Left lung (tissue), 10 donors: ENCODE measurements around the gene MYBPC1. TPM values are rescaled to one million over a fixed set of nuclear protein-coding genes. Genes with fewer than 3 reads are reported as not detected.

Source experiments
- ATAC-seq: fragments of 200-7000 bp; cut with Tn5 transposase; one replicate; pipeline ENCODE4 v1.9.1; 2020; ENCODE audit warnings: moderate library complexity
- DNase-seq, 4 donors: peaks; one replicate each; pipeline ENCODE4 v3.0.0-alpha.2; 2013 to 2020
- H3K27ac ChIP-seq, 2 donors: fragments of 200-600 bp; sonication (generic) in 1 of 2; one replicate each; pipeline versions ENCODE4 v1.5.0 to v1.8.0; 2020 to 2021
- H3K27me3 ChIP-seq, 2 donors: fragments of 200-600 bp; sonication (generic) in 1 of 2; one replicate each; pipeline versions ENCODE4 v1.5.0 to v1.8.0; 2020 to 2021
- H3K36me3 ChIP-seq, 2 donors: fragments of 200-600 bp; sonication (generic) in 1 of 2; one replicate each; pipeline versions ENCODE4 v1.5.0 to v1.8.0; 2020 to 2021
- H3K4me1 ChIP-seq, 2 donors: fragments of 200-600 bp; one replicate each; pipeline ENCODE4 v1.8.0; 2021
- H3K4me3 ChIP-seq, 2 donors: fragments of 200-600 bp; sonication (generic) in 1 of 2; one replicate each; pipeline versions ENCODE4 v1.5.0 to v1.8.0; 2020 to 2021; ENCODE audit warnings: mild to moderate bottlenecking in 1 of 2
- H3K9me3 ChIP-seq, 2 donors: fragments of 200-600 bp; sonication (generic) in 1 of 2; one replicate each; pipeline versions ENCODE4 v1.5.0 to v1.8.0; 2020 to 2021
- CTCF ChIP-seq, 2 donors: fragments of 200-600 bp; sonication (generic) in 1 of 2; IDR thresholded peaks; one replicate each; pipeline versions ENCODE4 v1.5.0 to v1.8.0; 2021; ENCODE audit warnings: antibody characterized with exemption in 2 of 2
- intact Hi-C, 2 donors: fragments of 100-400 bp; cut with DNase I; formaldehyde crosslinking; loops; one replicate each; pipeline versions ENCODE4 v1.11.2 to v1.14.2; 2022
- polyA plus RNA-seq, 6 donors: library from polyadenylated mRNA; unstranded; fragments of 120-200 nt; gene quantifications; one replicate each; pipeline ENCODE4 v1.2.1, GENCODE V29; 2013; ENCODE audit not compliant: insufficient read length in 6 of 6
- total RNA-seq, 2 donors: library from RNA; stranded (reverse); fragmentation: NEBNext Ultra II Directional; extraction: Animal tissue kit (Norgen Biotek cat#: 25700); gene quantifications; one replicate each; pipeline ENCODE4 v1.2.1, GENCODE V29; 2021
- donor health status: DM: no; HTN: yes; CAD: no.
- donor health status: DM: no; HTN: no; CAD: no.

The MYBPC1 gene
- total and polyA plus RNA-seq, 8 donors: 0.06 to 0.24 (median 0.17) TPM; not detected in 3

DNA sequence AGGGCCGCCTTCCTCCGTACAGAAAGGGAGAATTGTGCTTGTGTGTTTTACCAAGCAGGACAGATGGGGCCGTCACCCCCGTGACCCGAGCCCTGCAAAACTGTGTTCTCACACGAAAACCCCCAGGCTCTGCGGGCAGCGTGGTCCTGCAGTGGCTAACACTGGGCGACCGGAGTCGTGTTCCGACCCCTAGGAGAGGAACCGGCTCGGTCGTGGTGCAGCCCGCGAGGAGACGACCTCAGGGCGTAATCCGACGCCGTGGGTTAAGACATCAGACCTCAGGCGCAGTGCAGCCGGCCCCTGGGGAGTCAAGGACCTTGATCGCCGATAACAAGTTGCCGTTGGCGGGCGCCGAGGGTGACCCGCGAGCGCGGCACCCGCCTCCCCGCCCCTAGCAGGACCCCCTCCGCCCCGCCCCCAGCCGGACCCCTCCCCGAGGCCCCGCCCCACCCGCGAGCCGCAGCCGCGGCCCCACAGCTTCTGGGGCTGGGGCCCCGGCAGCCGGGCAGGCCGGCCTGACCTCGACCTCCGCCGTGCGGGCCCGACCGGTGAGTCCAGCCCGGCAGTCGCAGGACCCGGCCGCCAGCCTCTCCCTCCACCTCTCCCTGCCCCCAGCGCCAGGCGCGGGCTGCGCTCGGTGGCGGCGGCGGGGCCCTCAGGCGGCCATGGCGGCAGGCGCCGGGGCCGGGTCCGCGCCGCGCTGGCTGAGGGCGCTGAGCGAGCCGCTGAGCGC lies 102.6 kb downstream of the MYBPC1 start, which contains the start of gene CHPT1:
TSS of gene CHPT1 (plus strand) at position 444 of the 733 bp plus-strand sequence. CDS start at position 666, 222 bp downstream.
- H3K27me3 ChIP-seq: no peaks in the 10 kb centered on the region
- peaks cover 23 to 53% of the 10 kb centered on the region in 2 donors for H3K4me1 ChIP-seq
- peak within 1 kb of the TSS; percentile 89 to 90 for H3K27ac ChIP-seq
- peak; percentile 38 to 94 (median 63) for DNase-seq
- TF ChIP-seq CTCF (IDR thresholded peaks at IDR 0.05): no peak
- no peaks in the 10 kb centered on the region for H3K9me3 ChIP-seq
- intact Hi-C loops: no loop called here
- no peaks in the 10 kb centered on the region for H3K36me3 ChIP-seq
- peak within 1 kb of the TSS; percentile 72 to 95 for H3K4me3 ChIP-seq
- ATAC-seq: peak; percentile 78

DNA sequence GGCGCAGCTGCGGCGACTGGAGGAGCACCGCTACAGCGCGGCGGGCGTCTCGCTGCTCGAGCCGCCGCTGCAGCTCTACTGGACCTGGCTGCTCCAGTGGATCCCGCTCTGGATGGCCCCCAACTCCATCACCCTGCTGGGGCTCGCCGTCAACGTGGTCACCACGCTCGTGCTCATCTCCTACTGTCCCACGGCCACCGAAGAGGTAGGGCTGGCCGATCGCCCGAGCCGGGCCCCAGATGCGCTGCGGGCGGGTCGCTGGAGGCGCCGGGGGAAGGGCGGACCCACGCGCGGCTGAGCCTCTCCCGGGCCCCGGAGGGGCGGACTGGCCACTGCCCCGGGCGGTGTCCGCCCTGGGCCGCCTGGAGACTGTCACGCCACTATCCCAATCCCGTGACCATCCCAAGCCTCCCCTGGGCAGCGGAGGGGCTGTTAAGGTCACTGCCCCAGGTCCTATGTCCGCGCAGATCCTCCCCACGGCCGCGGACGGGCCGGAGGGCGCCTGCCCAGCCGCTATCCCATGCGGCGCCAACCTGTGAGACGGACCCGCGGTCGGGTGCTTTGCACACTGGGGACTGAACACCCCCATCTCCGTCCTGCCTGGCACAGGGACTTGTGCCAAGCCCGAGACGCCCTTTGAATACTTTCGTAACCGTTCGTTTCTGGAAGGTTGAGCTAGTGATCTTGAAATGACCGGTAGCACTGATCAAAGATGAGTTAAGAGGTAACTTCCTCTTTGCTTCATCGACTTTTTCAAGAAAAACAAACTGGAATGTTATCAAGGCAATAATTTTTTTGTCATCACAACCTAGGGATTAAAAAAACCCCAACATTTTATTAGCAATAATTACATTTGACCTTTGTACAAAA lies 103.4 kb downstream of the MYBPC1 start:
- H3K27me3 ChIP-seq: no peaks in the 10 kb centered on the region
- no peaks in the 10 kb centered on the region for H3K9me3 ChIP-seq
- intact Hi-C loops: no loop called here
- no peak for TF ChIP-seq CTCF (IDR thresholded peaks at IDR 0.05)
- H3K4me1 ChIP-seq: peaks cover 23 to 58% of the 10 kb centered on the region in 2 donors
- peak; percentile 57 for ATAC-seq
- DNase-seq: peak; percentile 22 to 89 (median 46)
- H3K4me3 ChIP-seq: peak overlapping the region; percentile 72 to 95
- H3K27ac ChIP-seq: peak overlapping the region; percentile 89 to 90
- no peaks in the 10 kb centered on the region for H3K36me3 ChIP-seq

GRCh38 chr12:101698800-101699347 lies 104.1 kb downstream of the MYBPC1 start:
- ATAC-seq: peak; percentile 7
- H3K36me3 ChIP-seq: no peaks in the 10 kb centered on the region
- intact Hi-C loops: no loop called here

DNA sequence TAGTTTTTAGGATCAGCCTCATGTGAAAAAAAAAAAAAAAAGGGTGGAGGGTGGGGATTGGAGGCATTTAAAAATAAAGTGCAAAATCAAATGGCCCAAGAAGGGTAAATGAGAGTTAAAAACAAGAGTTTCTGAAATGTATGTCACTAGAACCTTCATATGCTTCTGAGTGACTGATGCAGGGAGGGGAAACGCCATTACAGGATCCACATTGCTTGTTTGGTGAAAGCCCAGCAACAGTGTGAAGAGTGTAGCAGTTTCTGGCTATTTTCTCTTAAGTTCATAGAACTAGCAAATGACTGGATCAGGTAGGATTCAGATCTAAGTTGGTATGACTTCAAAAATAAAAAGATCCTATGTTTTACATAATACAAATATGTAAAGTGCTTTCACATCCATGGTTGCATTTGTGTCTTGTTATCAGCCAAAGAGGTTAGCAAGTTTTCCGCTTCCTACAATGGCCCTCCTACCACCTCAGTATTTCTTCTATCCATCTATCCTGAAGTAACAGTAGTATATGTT lies 105.6 kb downstream of the MYBPC1 start:
- no peaks in the 10 kb centered on the region for H3K36me3 ChIP-seq
- H3K27ac ChIP-seq: no peak overlapping the region
- no peak for ATAC-seq
- TF ChIP-seq CTCF (IDR thresholded peaks at IDR 0.05): no peak
- H3K4me1 ChIP-seq: peaks cover 23 to 61% of the 10 kb centered on the region in 2 donors
- no peaks in the 10 kb centered on the region for H3K9me3 ChIP-seq
- H3K27me3 ChIP-seq: no peaks in the 10 kb centered on the region
- DNase-seq: no peak
- no peak overlapping the region for H3K4me3 ChIP-seq
- intact Hi-C loops: no loop called here

More at GRCh38 chr12:101698800-101699347, 104.1 kb downstream of the MYBPC1 start:
- H3K27me3 ChIP-seq: no peaks in the 10 kb centered on the region
- peak overlapping the region; percentile 72 to 95 for H3K4me3 ChIP-seq
- no peak for TF ChIP-seq CTCF (IDR thresholded peaks at IDR 0.05)
- peak in 1 of 4 donors; percentile 11 for DNase-seq
- H3K4me1 ChIP-seq: peaks cover 23 to 61% of the 10 kb centered on the region in 2 donors
- no peaks in the 10 kb centered on the region for H3K9me3 ChIP-seq
- H3K27ac ChIP-seq: peak overlapping the region; percentile 89 to 90
